HCT116 (cell line): ENCODE results near the gene LPCAT2. TPM values are rescaled to one million over a fixed set of nuclear protein-coding genes. Genes with fewer than 3 reads are reported as not detected.

Experiments used
- ATAC-seq: fragments of 200-7000 bp; cut with Tn5 transposase; 2 replicates; pipeline ENCODE4 v1.9.1; 2020; ENCODE audit warnings: mild to moderate bottlenecking, moderate library complexity
- BruUV-seq: library from RNA; stranded (reverse); fragments of 400-500 nt; replicated peaks from 2 replicates; lab custom pipeline; 2021; lab: Mats Ljungman, UMichigan
- CTCF ChIA-PET: fragments of 300-600 bp; sonication (Branson Sonifier 250); formaldehyde crosslinking; loops from one replicate; lab custom pipeline; 2021; ENCODE audit warnings: antibody characterized with exemption; lab: Charles Lee
- POLR2A ChIA-PET: fragments of 300-600, 350-600 bp; sonication (Branson Sonifier 250); formaldehyde crosslinking; loops from one replicate; lab custom pipeline; 2021; ENCODE audit warnings: antibody characterized with exemption; lab: Charles Lee
- RAD21 ChIA-PET, 2 experiments: fragments of 300-600 bp; sonication (Branson Sonifier 250); formaldehyde crosslinking; loops; one replicate each; lab custom pipeline; 2023; ENCODE audit warnings: low total read pairs in 2 of 2; ENCODE audit not compliant: uncharacterized antibody in 2 of 2, unreplicated experiment in 2 of 2, low non-redundant PET in 1 of 2; lab: Charles Lee
- DNase-seq: peaks from one replicate; pipeline ENCODE4 v3.0.0-alpha.2; 2010; ENCODE audit warnings: low read depth, low spot score
- H2AFZ ChIP-seq: fragments of 200-600 bp; shearing (Covaris generic), sonication (generic); 2 replicates; pipeline ENCODE4 v1.6.1; 2017; ENCODE audit warnings: low read depth, mixed run types, mixed read lengths, antibody characterized with exemption, low read length; ENCODE audit not compliant: poor library complexity, severe bottlenecking
- H3K27ac ChIP-seq: 2 replicates; pipeline ENCODE4 v1.5.1; 2012; ENCODE audit warnings: low read depth, low read length
- H3K27me3 ChIP-seq: fragments of 200-600 bp; sonication (generic); 2 replicates; pipeline ENCODE4 v1.6.1; 2016; ENCODE audit warnings: mixed run types, low read length, mixed read lengths; ENCODE audit not compliant: insufficient read depth
- H3K36me3 ChIP-seq, 2 experiments: fragments of 200-500 bp in 1 of 2; fragments of 200-600 bp in 1 of 2; sonication (Bioruptor generic) in 1 of 2; sonication (generic) in 1 of 2; 2 replicates each; pipeline versions ENCODE4 v1.5.1 to v1.6.1; 2014 to 2016; ENCODE audit warnings: low read length in 2 of 2, inconsistent platforms in 1 of 2, mixed read lengths in 1 of 2, mixed run types in 1 of 2; ENCODE audit not compliant: insufficient read depth in 2 of 2, control insufficient read depth in 1 of 2
- H3K4me1 ChIP-seq, 2 experiments: fragments of 200-600 bp in 1 of 2; sonication (generic) in 1 of 2; 2 replicates each; pipeline versions ENCODE4 v1.5.1 to v1.6.1; 2012 to 2017; ENCODE audit warnings: low read length in 2 of 2, inconsistent platforms in 1 of 2, mild to moderate bottlenecking in 1 of 2, mixed read lengths in 1 of 2, mixed run types in 1 of 2, moderate library complexity in 1 of 2; ENCODE audit not compliant: insufficient read depth in 2 of 2, control insufficient read depth in 1 of 2
- H3K4me2 ChIP-seq: fragments of 200-600 bp; sonication (generic); 2 replicates; pipeline ENCODE4 v1.6.1; 2017; ENCODE audit warnings: mixed run types, low read length, mixed read lengths
- H3K4me3 ChIP-seq, 2 experiments: fragments of 200-600 bp in 1 of 2; sonication (generic) in 1 of 2; replicated peaks in 1 of 2; 2 replicates each; pipeline ENCODE4 v1.5.1; 2011 to 2016; ENCODE audit warnings: low read length in 2 of 2, control low read depth in 1 of 2, low read depth in 1 of 2, mild to moderate bottlenecking in 1 of 2, mixed read lengths in 1 of 2, mixed run types in 1 of 2
- H3K79me2 ChIP-seq: fragments of 200-600 bp; sonication (generic); 2 replicates; pipeline ENCODE4 v1.6.1; 2017; ENCODE audit warnings: mild to moderate bottlenecking, mixed run types, low read length, moderate library complexity, mixed read lengths; ENCODE audit not compliant: insufficient read depth
- H3K9ac ChIP-seq: fragments of 200-600 bp; sonication (generic); 2 replicates; pipeline ENCODE4 v1.6.1; 2016; ENCODE audit warnings: low read length, mixed read lengths
- H3K9me2 ChIP-seq: fragments of 200-600 bp; sonication (generic), shearing (Covaris generic); 2 replicates; pipeline ENCODE4 v1.6.1; 2017; ENCODE audit warnings: mixed run types, mild to moderate bottlenecking, moderate library complexity; ENCODE audit not compliant: insufficient read depth
- H3K9me3 ChIP-seq, 2 experiments: fragments of 200-500 bp in 1 of 2; fragments of 200-600 bp in 1 of 2; sonication (Bioruptor generic) in 1 of 2; sonication (generic) in 1 of 2; 2 replicates each; pipeline ENCODE4 v1.6.1; 2014 to 2017; ENCODE audit warnings: low read length in 2 of 2, mixed read lengths in 2 of 2, inconsistent platforms in 1 of 2, low read depth in 1 of 2, mild to moderate bottlenecking in 1 of 2, mixed run types in 1 of 2, moderate library complexity in 1 of 2; ENCODE audit not compliant: control insufficient read depth in 1 of 2, insufficient read depth in 1 of 2
- H4K20me1 ChIP-seq: fragments of 200-600 bp; sonication (generic), shearing (Covaris generic); 2 replicates; pipeline ENCODE4 v1.6.1; 2017; ENCODE audit warnings: mixed run types, mild to moderate bottlenecking, moderate library complexity; ENCODE audit not compliant: insufficient read depth
- CEBPB ChIP-seq: IDR thresholded peaks from 2 replicates; pipeline ENCODE4 v1.6.1; 2012; ENCODE audit warnings: low read depth
- EGR1 ChIP-seq: IDR thresholded peaks from 2 replicates; pipeline ENCODE4 v1.6.1; 2012; ENCODE audit warnings: low read depth
- ELF1 ChIP-seq: IDR thresholded peaks from 2 replicates; pipeline ENCODE4 v1.6.1; 2012; ENCODE audit warnings: low read depth, borderline replicate concordance
- EZH2phosphoT487 ChIP-seq: fragments of 200-600 bp; IDR thresholded peaks from 2 replicates; pipeline ENCODE4 v1.6.1; 2018; ENCODE audit warnings: antibody characterized with exemption, borderline replicate concordance
- FOSL1 ChIP-seq: IDR thresholded peaks from 2 replicates; pipeline ENCODE4 v1.6.1; 2012; ENCODE audit warnings: low read depth
- POLR2AphosphoS5 ChIP-seq: IDR thresholded peaks from 2 replicates; pipeline ENCODE4 v1.6.1; 2011; ENCODE audit warnings: mild to moderate bottlenecking, low read depth, low read length, moderate library complexity
- RAD21 ChIP-seq: IDR thresholded peaks from 2 replicates; pipeline ENCODE4 v1.6.1; 2012; ENCODE audit warnings: low read depth, mild to moderate bottlenecking
- SP1 ChIP-seq: IDR thresholded peaks from 2 replicates; pipeline ENCODE4 v1.6.1; 2012; ENCODE audit warnings: low read depth
- TCF7L2 ChIP-seq: IDR thresholded peaks from 2 replicates; pipeline ENCODE4 v1.7.0; 2011; ENCODE audit warnings: borderline replicate concordance, inconsistent platforms; ENCODE audit not compliant: insufficient read depth, insufficient read length; ENCODE audit errors: extremely low read depth
- YY1 ChIP-seq: IDR thresholded peaks from 2 replicates; pipeline ENCODE4 v1.6.1; 2011; ENCODE audit warnings: low read length, low read depth, moderate library complexity, mild to moderate bottlenecking; ENCODE audit not compliant: insufficient replicate concordance; ENCODE audit errors: extremely low read depth
- intact Hi-C: fragments of 100-400 bp; cut with micrococcal nuclease; formaldehyde crosslinking; loops from 2 replicates; pipeline ENCODE4 v1.10.0; 2022
- total RNA-seq: library from RNA; stranded (reverse); gene quantifications from one replicate; pipeline ENCODE4 v1.2.1, GENCODE V29; 2021; ENCODE audit not compliant: unreplicated experiment
- TF ChIP-seq, protein P1 (sequence below): IDR thresholded peaks from 2 replicates; pipeline ENCODE4 v1.6.1; 2012; ENCODE audit warnings: low read depth

LPCAT2 gene
- total RNA-seq, 1 experiment from 2014 or later, result 13.1 TPM

- no peak overlapping the region for H3K4me2 ChIP-seq
- H3K79me2 ChIP-seq, result no peaks in the 10 kb centered on the region
- H3K9me3 ChIP-seq, result no peaks in the 10 kb centered on the region
- no peak overlapping the region for H3K9ac ChIP-seq
- H3K4me1 ChIP-seq, result peaks cover 0 to 10% of the 10 kb centered on the region in 2 experiments; a peak in 3 of 4 replicates
- no peak for TF ChIP-seq ELF1
- TF ChIP-seq EGR1, result no peak
- no peak for TF ChIP-seq CEBPB
- TF ChIP-seq TCF7L2, result no peak
- TF ChIP-seq YY1, result no peak
- no peaks in the 10 kb centered on the region for H3K9me2 ChIP-seq
- CTCF ChIA-PET, result no interaction called here
- DNase-seq (no peak), ATAC-seq (no peak)
- no peaks in the 10 kb centered on the region for H3K36me3 ChIP-seq
- H4K20me1 ChIP-seq, result no peaks in the 10 kb centered on the region
- intact Hi-C loops, result loop anchor here (5.0 kb wide), 1 partner anchor 81 kb away; no protein-coding TSS in a partner anchor
- POLR2A ChIA-PET, result no interaction called here
- no peak overlapping the region for H3K4me3 ChIP-seq
- H2AFZ ChIP-seq, result no peak overlapping the region
- BruUV-seq, result no TSS peak
- 0 out of 2 replicates have a peak, but pooled peaks cover 5% of the 10 kb centered on the region for H3K27me3 ChIP-seq
- no peak overlapping the region for H3K27ac ChIP-seq
- RAD21 ChIA-PET, result no interaction called here
These were observed 112.9 kb downstream of the LPCAT2 start for GRCh38 chr16:55621771-55622170.

GRCh38 chr16:55622272-55622671 is 113.4 kb downstream of the LPCAT2 start:
- DNase-seq (no peak), ATAC-seq (no peak)
- H3K4me1 ChIP-seq, result peaks cover 0 to 10% of the 10 kb centered on the region in 2 experiments; a peak in 3 of 4 replicates
- no peak overlapping the region for H3K4me3 ChIP-seq
- ChIA-PET RAD21 (no interaction called here), CTCF (interaction anchor here (0.9 kb wide), 1 partner anchor 17 kb away, joined by 3 read pairs; no protein-coding TSS in a partner anchor)
- H3K9me3 ChIP-seq, result no peaks in the 10 kb centered on the region
- H3K27ac ChIP-seq, result no peak overlapping the region
- no peaks in the 10 kb centered on the region for H3K79me2 ChIP-seq
- no TSS peak for BruUV-seq
- no peaks in the 10 kb centered on the region for H4K20me1 ChIP-seq
- no peaks in the 10 kb centered on the region for H3K9me2 ChIP-seq
- H3K27me3 ChIP-seq, result 0 out of 2 replicates have a peak, but pooled peaks cover 5% of the 10 kb centered on the region
- no peak overlapping the region for H3K4me2 ChIP-seq
- no peaks in the 10 kb centered on the region for H3K36me3 ChIP-seq
- TF ChIP-seq FOSL1, result no peak
- TF ChIP-seq CEBPB, result no peak
- no peak for TF ChIP-seq TCF7L2
- TF ChIP-seq EZH2phosphoT487, result no peak
- TF ChIP-seq RAD21, result no peak
- no peak for TF ChIP-seq YY1
- TF ChIP-seq POLR2AphosphoS5, result no peak
- TF ChIP-seq, protein P1, sequence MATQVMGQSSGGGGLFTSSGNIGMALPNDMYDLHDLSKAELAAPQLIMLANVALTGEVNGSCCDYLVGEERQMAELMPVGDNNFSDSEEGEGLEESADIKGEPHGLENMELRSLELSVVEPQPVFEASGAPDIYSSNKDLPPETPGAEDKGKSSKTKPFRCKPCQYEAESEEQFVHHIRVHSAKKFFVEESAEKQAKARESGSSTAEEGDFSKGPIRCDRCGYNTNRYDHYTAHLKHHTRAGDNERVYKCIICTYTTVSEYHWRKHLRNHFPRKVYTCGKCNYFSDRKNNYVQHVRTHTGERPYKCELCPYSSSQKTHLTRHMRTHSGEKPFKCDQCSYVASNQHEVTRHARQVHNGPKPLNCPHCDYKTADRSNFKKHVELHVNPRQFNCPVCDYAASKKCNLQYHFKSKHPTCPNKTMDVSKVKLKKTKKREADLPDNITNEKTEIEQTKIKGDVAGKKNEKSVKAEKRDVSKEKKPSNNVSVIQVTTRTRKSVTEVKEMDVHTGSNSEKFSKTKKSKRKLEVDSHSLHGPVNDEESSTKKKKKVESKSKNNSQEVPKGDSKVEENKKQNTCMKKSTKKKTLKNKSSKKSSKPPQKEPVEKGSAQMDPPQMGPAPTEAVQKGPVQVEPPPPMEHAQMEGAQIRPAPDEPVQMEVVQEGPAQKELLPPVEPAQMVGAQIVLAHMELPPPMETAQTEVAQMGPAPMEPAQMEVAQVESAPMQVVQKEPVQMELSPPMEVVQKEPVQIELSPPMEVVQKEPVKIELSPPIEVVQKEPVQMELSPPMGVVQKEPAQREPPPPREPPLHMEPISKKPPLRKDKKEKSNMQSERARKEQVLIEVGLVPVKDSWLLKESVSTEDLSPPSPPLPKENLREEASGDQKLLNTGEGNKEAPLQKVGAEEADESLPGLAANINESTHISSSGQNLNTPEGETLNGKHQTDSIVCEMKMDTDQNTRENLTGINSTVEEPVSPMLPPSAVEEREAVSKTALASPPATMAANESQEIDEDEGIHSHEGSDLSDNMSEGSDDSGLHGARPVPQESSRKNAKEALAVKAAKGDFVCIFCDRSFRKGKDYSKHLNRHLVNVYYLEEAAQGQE, result no peak
- TF ChIP-seq SP1, result no peak
- TF ChIP-seq ELF1, result no peak
- TF ChIP-seq, all 23 proteins: peak for 0
- POLR2A ChIA-PET, result no interaction called here
- no peak overlapping the region for H3K9ac ChIP-seq
- intact Hi-C loops, result loop anchor here (5.0 kb wide), 1 partner anchor 80 kb away; no protein-coding TSS in a partner anchor
- H2AFZ ChIP-seq, result no peak overlapping the region
